Fibroblast of lung (primary cell): ENCODE measurements around the gene PLD1. TPM values are rescaled to one million over a fixed set of nuclear protein-coding genes. Genes with fewer than 3 reads are reported as not detected.

ENCODE experiments used
- DNase-seq, 2 donors: peaks; one replicate each; pipeline versions ENCODE4 v3.0.0 to v3.0.0-alpha.2; 2010; ENCODE audit warnings: low read depth in 2 of 2
- H2AFZ ChIP-seq: 2 replicates; pipeline ENCODE4 v1.5.1; 2012; ENCODE audit warnings: low read length, control low read depth, inconsistent platforms
- H3K27ac ChIP-seq: 2 replicates; pipeline ENCODE4 v1.5.1; 2011; ENCODE audit warnings: low read length, control low read depth; ENCODE audit not compliant: insufficient read depth
- H3K27me3 ChIP-seq: 2 replicates; pipeline ENCODE4 v1.5.1; 2011; ENCODE audit warnings: mild to moderate bottlenecking, low read length; ENCODE audit not compliant: control insufficient read depth, insufficient read depth
- H3K36me3 ChIP-seq: 2 replicates; pipeline ENCODE4 v1.5.1; 2011; ENCODE audit warnings: low read length; ENCODE audit not compliant: control insufficient read depth, insufficient read depth
- H3K4me1 ChIP-seq: 2 replicates; pipeline ENCODE4 v1.5.1; 2011; ENCODE audit warnings: low read length; ENCODE audit not compliant: control insufficient read depth, insufficient read depth; ENCODE audit errors: extremely low read depth
- H3K4me2 ChIP-seq: 2 replicates; pipeline ENCODE4 v1.5.1; 2011; ENCODE audit warnings: low read length, control low read depth; ENCODE audit not compliant: insufficient read depth; ENCODE audit errors: extremely low read depth
- H3K4me3 ChIP-seq, 4 experiments: fragments of 200-600 bp in 1 of 4; sonication (generic) in 1 of 4; replicated peaks in 1 of 4; 2 replicates each; pipeline ENCODE4 v1.5.1; 2011 to 2016; ENCODE audit warnings: low read length in 4 of 4, low read depth in 3 of 4, mild to moderate bottlenecking in 3 of 4, control low read depth in 2 of 4, inconsistent platforms in 1 of 4, mixed read lengths in 1 of 4; ENCODE audit not compliant: insufficient read depth in 1 of 4; ENCODE audit errors: control extremely low read depth in 1 of 4
- H3K79me2 ChIP-seq: 2 replicates; pipeline ENCODE4 v1.5.1; 2012; ENCODE audit warnings: mild to moderate bottlenecking, low read length, inconsistent platforms; ENCODE audit not compliant: control insufficient read depth, insufficient read depth
- H3K9ac ChIP-seq: 2 replicates; pipeline ENCODE4 v1.5.1; 2011; ENCODE audit warnings: mild to moderate bottlenecking, low read length, control low read depth; ENCODE audit not compliant: insufficient read depth
- H3K9me3 ChIP-seq: 2 replicates; pipeline ENCODE4 v1.5.1; 2012; ENCODE audit warnings: low read depth, low read length; ENCODE audit not compliant: control insufficient read depth, insufficient read depth
- H4K20me1 ChIP-seq: 2 replicates; pipeline ENCODE4 v1.5.1; 2011; ENCODE audit warnings: low read length; ENCODE audit not compliant: control insufficient read depth, insufficient read depth; ENCODE audit errors: extremely low read depth
- CTCF ChIP-seq, 2 donors: IDR thresholded peaks in 1 of 2; conservative IDR thresholded peaks in 1 of 2; 1 replicate in 1 of 2; 2 replicates in 1 of 2; pipeline ENCODE4 v1.5.1; 2011 to 2012; ENCODE audit warnings: low read length in 2 of 2, control low read depth in 1 of 2, inconsistent platforms in 1 of 2, low read depth in 1 of 2, mild to moderate bottlenecking in 1 of 2
- EZH2 ChIP-seq: IDR thresholded peaks from 2 replicates; pipeline ENCODE4 v1.5.1; 2012; ENCODE audit warnings: low read length, control low read depth, mild to moderate bottlenecking; ENCODE audit errors: missing control alignments
- polyA plus RNA-seq, 2 donors: library from polyadenylated mRNA; depleted of rRNA in 1 of 2; stranded (reverse) in 1 of 2; unstranded in 1 of 2; fragments of >200 nt; gene quantifications; 2 replicates each; pipeline ENCODE4 v1.2.1, GENCODE V29; 2011 to 2012; ENCODE audit warnings: missing spikeins in 1 of 2
- total RNA-seq: library from RNA; depleted of rRNA; stranded (reverse); fragments of >200 nt; gene quantifications from 2 replicates; pipeline ENCODE4 v1.2.1, GENCODE V29; 2014

Gene PLD1
- total and polyA plus RNA-seq, 2 donors (not counting 1 experiment from before 2014, with no cell fraction given), result 10.8 to 18.8 TPM

GRCh38 chr3:171768281-171768900 lies 41.9 kb downstream of the PLD1 start:
- Histone ChIP-seq H3K4me2 (no peak overlapping the region), H3K27ac (no peak overlapping the region), H3K4me1 (no peaks in the 10 kb centered on the region), H3K4me3 (no peak overlapping the region), H2AFZ (no peak overlapping the region), H3K79me2 (no peaks in the 10 kb centered on the region), H3K27me3 (no peaks in the 10 kb centered on the region), H3K36me3 (no peaks in the 10 kb centered on the region), H4K20me1 (no peaks in the 10 kb centered on the region), H3K9ac (no peak overlapping the region), H3K9me3 (no peaks in the 10 kb centered on the region)
- no peak for TF ChIP-seq EZH2
- no peak for TF ChIP-seq CTCF (conservative IDR thresholded peaks at IDR 0.05 in 1 of 2, IDR thresholded peaks at IDR 0.05 in 1 of 2; ENCODE audit: low read depth in 1 of 2, low read length in 2 of 2)
- DNase-seq, result no peak

DNA sequence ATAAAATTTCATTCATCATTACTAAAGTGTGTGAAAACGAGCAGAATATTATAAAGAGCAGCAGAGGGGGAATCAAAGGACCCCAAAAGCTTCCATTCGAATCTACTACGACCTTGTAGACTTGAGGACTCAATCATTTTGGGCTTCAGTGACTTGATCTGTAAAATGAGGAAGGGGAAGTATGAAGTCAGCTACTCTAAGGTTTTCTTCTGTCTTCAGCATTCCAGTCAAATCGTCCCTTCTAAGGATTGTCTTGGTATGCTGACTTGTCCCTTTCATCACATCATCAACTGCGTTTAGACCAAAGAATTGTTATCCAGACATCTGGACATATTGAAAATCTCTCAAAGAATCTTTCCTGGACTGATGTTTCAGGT lies 44.8 kb downstream of the PLD1 start:
- H3K79me2 ChIP-seq, result no peaks in the 10 kb centered on the region
- H3K4me2 ChIP-seq, result no peak overlapping the region
- no peak for DNase-seq
- H3K36me3 ChIP-seq, result no peaks in the 10 kb centered on the region
- no peak overlapping the region for H3K4me3 ChIP-seq
- no peaks in the 10 kb centered on the region for H4K20me1 ChIP-seq
- no peaks in the 10 kb centered on the region for H3K27me3 ChIP-seq
- no peaks in the 10 kb centered on the region for H3K4me1 ChIP-seq
- H2AFZ ChIP-seq, result no peak overlapping the region
- no peak overlapping the region for H3K27ac ChIP-seq
- TF ChIP-seq EZH2 (no peak), CTCF (conservative IDR thresholded peaks at IDR 0.05 in 1 of 2, IDR thresholded peaks at IDR 0.05 in 1 of 2; ENCODE audit: low read depth in 1 of 2, low read length in 2 of 2) (no peak)
- no peak overlapping the region for H3K9ac ChIP-seq
- H3K9me3 ChIP-seq, result no peaks in the 10 kb centered on the region

DNA sequence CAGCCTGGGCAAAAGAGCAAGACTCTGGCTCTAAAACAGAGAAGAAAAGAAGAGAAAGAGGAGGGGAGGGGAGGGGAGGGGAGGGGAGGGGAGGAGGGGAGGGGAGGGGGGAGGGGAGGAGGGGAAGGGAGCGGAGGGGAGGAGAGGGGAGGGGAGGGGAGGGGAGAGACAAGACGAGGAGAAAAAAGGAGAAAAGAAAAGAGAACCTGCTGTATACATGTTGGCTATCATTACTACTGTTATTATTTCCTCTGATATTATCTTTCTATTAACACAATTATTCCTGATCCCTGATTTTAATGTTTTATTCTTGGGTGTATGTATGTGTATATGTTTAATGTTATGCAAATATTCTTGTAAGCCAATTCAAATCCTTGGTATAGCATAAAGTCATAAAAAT lies 46.9 kb downstream of the PLD1 start:
- H3K79me2 ChIP-seq, result no peaks in the 10 kb centered on the region

More for the DNA sequence above, 46.9 kb downstream of the PLD1 start:
- no peak overlapping the region for H3K9ac ChIP-seq
- H3K4me2 ChIP-seq, result no peak overlapping the region
- no peak for DNase-seq
- H4K20me1 ChIP-seq, result no peaks in the 10 kb centered on the region
- H3K36me3 ChIP-seq, result no peaks in the 10 kb centered on the region
- H3K4me1 ChIP-seq, result no peaks in the 10 kb centered on the region
- H3K4me3 ChIP-seq, result no peak overlapping the region
- no peak overlapping the region for H3K27ac ChIP-seq
- no peaks in the 10 kb centered on the region for H3K27me3 ChIP-seq
- TF ChIP-seq EZH2 (no peak), CTCF (conservative IDR thresholded peaks at IDR 0.05 in 1 of 2, IDR thresholded peaks at IDR 0.05 in 1 of 2; ENCODE audit: low read depth in 1 of 2, low read length in 2 of 2) (no peak)
- no peaks in the 10 kb centered on the region for H3K9me3 ChIP-seq
- no peak overlapping the region for H2AFZ ChIP-seq
